ENCODE data around the gene SNIP1.
"Not testable (repeated sequence)": the region's sequence is repeated elsewhere in the genome, so short reads cannot be mapped to it uniquely, and the experiment has no call there.

The SNIP1 gene

GRCh38 chr1:37513795-37514349 is 40.2 kb downstream of the SNIP1 start:
- peak; percentile 45 for DNase-seq (ENCODE audit: low spot score)

- DNase-seq (ENCODE audit: low spot score): no peak
These were observed 44.9 kb downstream of the SNIP1 start for GRCh38 chr1:37509181-37509580.

GRCh38 chr1:37506740-37507139 is 47.4 kb downstream of the SNIP1 start:
- DNase-seq (ENCODE audit: low spot score): no peak

GRCh38 chr1:37502791-37503190 is 51.3 kb downstream of the SNIP1 start:
- DNase-seq (ENCODE audit: low spot score): not testable (repeated sequence)

GRCh38 chr1:37502104-37502503 is 52.0 kb downstream of the SNIP1 start:
- DNase-seq (ENCODE audit: low spot score): no peak

GRCh38 chr1:37501661-37502060 is 52.4 kb downstream of the SNIP1 start:
- DNase-seq (ENCODE audit: low spot score): no peak

- peak; percentile 48 for DNase-seq (ENCODE audit: low spot score)
These were observed 55.0 kb downstream of the SNIP1 start for GRCh38 chr1:37498872-37499617.

GRCh38 chr1:37497832-37498231 is 56.3 kb downstream of the SNIP1 start:
- no peak for DNase-seq (ENCODE audit: low spot score)

GRCh38 chr1:37495875-37496274 is 58.2 kb downstream of the SNIP1 start:
- DNase-seq (ENCODE audit: low spot score): no peak

GRCh38 chr1:37493336-37494098 is 60.6 kb downstream of the SNIP1 start:
- DNase-seq (ENCODE audit: low spot score): no peak

- no peak for DNase-seq (ENCODE audit: low spot score)
These were observed 66.5 kb downstream of the SNIP1 start for GRCh38 chr1:37487619-37487984.

- DNase-seq (ENCODE audit: low spot score): peak; percentile 80
These were observed 67.1 kb downstream of the SNIP1 start for GRCh38 chr1:37486680-37487618.

- no peak for DNase-seq (ENCODE audit: low spot score)
These were observed 68.0 kb downstream of the SNIP1 start for GRCh38 chr1:37485902-37486679.

Measured in hematopoietic multipotent progenitor cell treated with erythropoietin and hydrocortisone succinate and interleukin-3 and kit ligand, for 15 days (in vitro differentiated cells).